Stimulated activated CD4-positive, alpha-beta T cell treated with anti-CD3 and anti-CD28 coated beads, Interleukin-4, amount 100 ng/mL, for 4 hours (primary cell): ENCODE measurements around the gene ZNF490.
A peak's percentile ranks its signal among the peaks of the same experiment; 100 is the strongest.
"Not testable (repeated sequence)": the region's sequence is repeated elsewhere in the genome, so short reads cannot be mapped to it uniquely, and the experiment has no call there.

Experiments used
- DNase-seq, 2 experiments: peaks; one replicate each; pipeline ENCODE4 v3.0.0-alpha.2; 2020

ZNF490 gene

GRCh38 chr19:12621253-12622024 is 10.8 kb upstream of the ZNF490 start:
- not testable (repeated sequence) for DNase-seq

- DNase-seq: no peak
Measured at GRCh38 chr19:12617646-12618045, 7.0 kb upstream of the ZNF490 start.

- no peak for DNase-seq
Measured at GRCh38 chr19:12611361-12611699, 717 bp upstream of the ZNF490 start.

DNA sequence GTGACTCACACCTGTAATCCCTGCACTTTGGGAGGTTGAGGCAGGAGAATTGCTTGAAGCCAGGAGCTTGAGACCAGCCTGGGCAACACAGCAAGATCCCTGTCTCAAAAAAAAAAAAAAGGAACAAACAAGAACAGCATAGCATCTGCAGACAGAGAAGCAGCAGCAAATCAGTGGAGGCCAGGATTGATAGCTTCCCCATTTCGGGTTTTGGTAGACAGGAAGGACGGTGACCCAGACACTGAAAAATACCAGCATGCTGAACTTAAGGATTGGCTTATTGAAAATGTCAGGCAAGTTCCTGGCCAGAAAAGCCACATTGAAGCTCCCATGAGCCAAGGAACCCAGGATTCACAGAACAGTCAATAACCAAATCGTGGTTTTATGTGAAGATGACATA is 3.0 kb downstream of the ZNF490 start:
- DNase-seq: no peak

- DNase-seq: no peak
Measured at GRCh38 chr19:12606796-12607195, 3.8 kb downstream of the ZNF490 start.

- peak; percentile 12 to 52 for DNase-seq
Measured at GRCh38 chr19:12603714-12604113, 6.9 kb downstream of the ZNF490 start.

DNA sequence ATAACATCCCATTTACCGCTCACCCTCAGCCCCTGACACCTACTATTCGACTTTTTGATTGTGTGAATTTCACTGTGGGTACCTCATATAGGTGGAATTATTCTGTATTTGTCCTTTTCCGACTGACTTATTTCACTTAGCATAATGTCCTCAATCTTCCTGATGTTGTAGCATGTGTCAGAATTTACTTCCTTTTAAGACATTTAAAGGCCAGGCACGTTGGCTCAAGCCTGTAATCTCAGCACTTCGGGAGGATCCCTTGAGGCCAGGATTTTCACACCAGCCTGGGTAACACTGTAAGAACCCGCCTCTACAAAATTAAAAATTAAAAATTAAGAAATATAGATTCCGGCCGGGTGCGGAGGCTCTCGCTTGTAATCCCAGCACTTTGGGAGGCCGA is 13.0 kb downstream of the ZNF490 start:
- no peak for DNase-seq

- DNase-seq: no peak
Measured at GRCh38 chr19:12596927-12597548, 13.6 kb downstream of the ZNF490 start.

DNA sequence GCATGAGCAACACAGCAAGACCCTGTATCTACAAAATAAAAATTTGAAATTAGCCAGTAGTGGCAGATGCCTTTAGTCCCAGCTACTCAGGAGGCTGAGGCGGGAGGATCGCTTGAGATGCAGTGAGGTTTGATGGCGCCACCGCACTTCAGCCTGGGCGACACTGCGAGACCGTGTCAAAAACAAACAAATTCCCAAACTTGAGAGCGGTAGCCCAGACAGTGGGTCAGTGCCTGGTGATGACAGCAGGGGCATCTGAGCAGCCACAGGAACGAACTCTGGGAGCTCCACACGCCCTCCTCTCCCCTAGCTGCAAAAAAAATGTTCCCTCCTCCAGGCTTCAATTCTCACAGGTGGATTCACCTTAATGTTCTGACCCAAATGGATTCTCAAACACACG is 14.1 kb downstream of the ZNF490 start:
- no peak for DNase-seq

DNA sequence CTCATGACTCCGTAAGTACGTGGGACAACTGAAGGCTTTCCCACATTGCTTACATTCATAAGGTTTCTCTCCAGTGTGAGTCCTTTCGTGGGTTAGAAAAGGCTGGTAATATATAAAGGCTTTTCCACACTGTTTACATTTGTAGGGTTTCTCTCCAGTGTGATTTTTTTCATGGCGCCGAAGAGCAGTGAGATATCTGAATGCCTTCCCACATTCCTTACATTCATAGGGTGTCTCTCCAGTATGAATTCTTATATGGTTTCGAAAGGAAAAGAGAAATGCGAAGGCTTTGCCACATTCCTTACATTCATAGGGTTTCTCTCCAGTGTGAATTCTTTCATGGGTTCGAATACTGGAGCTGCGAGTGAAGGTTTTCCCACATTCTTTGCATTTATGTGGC is 29.5 kb downstream of the ZNF490 start:
- no peak for DNase-seq

GRCh38 chr19:12580180-12580694 is 30.4 kb downstream of the ZNF490 start:
- no peak for DNase-seq

DNA sequence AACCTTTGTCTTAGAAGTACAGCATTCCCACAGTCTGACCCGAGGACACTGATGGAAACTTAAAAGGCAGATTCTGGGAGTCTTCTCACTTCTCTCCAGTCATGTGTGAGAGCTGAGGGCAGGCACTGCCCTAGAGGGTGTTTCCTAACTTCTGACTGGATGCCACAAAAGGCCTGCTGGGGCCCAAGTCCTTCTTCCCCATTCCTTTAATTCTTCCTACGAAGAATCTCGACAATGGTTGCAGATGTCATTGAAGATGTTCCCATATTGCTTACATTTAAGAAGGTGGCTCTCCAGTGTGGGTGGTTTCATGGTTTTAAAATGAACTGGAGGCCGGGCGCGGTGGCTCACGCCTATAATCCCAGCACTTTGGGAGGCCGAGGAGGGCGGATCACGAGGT is 32.0 kb downstream of the ZNF490 start:
- DNase-seq: no peak

GRCh38 chr19:12574036-12574435 is 36.6 kb downstream of the ZNF490 start:
- DNase-seq: no peak

DNA sequence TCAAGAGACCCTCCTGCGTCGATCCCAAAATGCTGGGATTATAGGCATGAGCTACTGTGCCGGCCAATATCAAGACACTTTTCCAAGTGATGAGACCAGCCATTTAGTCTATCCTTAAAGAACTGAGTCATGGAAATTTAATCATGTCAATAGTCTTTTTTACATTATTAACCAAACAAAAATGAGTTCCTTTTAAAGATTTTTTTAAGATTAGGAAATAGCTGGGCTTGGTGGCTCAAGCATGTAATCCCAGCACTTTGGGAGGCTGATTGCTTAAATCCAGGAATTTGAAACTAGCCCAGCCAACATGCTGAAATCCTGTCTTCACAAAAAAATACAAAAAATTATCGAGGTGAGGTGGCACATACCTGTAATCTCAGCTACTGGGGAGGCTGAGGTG is 42.7 kb downstream of the ZNF490 start:
- DNase-seq: no peak

- not testable (repeated sequence) for DNase-seq
Measured at GRCh38 chr19:12566380-12566779, 44.2 kb downstream of the ZNF490 start.

GRCh38 chr19:12564016-12564664 is 46.5 kb downstream of the ZNF490 start:
- DNase-seq: peak; percentile 82 to 90

GRCh38 chr19:12555456-12555930 is 55.1 kb downstream of the ZNF490 start:
- DNase-seq: no peak

DNA sequence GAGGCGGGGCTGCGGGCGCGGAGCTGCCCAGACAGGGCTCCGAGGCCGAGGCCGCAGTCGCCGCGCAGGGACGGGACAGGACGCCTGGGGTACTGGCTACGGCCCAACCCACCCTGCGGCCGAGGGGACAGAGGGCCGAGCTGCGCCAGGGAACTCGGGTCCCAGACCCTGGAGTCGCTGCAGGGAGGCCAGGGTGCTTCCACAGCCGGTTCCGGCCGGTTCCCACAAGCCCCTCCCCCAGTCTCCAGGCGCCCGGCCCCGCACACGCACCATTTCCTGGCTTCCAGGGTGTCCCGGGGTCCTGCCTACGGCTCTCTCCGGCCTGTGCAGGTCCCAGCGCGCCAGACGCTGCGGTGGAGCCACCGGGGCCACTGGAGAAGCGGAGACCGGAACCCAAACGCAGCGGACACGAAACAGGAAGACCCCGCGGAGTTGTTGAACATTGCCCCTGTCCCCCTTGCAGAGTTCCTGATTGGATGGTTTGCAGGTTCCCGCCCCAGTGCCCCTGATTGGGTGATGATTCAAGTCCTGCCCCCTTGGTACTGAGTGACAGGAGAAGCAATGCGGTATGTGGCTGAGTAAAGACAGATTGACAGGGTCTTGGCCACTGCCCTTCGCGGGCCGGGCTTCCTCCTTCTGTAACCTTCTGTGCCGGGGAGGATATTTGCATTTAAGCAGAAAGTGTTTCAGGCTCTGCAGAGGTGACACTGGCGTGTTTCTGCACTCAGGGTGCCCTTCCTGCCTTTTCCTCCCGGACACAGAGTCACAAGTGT is 59.4 kb downstream of the ZNF490 start, which contains the start of gene ZNF564:
Gene ZNF564, minus strand, starts transcription at position 423 of the 773 bp plus-strand sequence. Its CDS starts 150 bp downstream, at position 273.
- DNase-seq: peak; percentile 77 to 91

DNA sequence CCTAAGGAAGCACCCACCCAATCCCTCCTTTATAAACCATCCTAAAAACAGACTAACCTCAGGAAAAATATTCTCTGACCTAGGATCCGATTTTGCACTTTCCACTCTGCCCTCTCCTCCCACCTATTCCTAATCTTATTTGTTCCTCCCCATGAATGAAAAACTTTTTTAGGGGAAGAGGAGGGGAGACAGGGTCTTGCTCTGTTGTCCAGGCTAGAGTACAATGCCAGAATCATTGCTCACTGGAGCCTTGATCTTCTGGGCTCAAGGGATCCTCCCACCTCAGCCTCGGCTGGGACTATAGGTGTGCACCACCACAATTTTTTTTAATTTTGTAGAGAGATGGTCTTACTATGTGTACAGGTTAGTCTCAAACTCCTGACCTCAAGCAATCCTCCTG is 63.7 kb downstream of the ZNF490 start:
- no peak for DNase-seq

DNA sequence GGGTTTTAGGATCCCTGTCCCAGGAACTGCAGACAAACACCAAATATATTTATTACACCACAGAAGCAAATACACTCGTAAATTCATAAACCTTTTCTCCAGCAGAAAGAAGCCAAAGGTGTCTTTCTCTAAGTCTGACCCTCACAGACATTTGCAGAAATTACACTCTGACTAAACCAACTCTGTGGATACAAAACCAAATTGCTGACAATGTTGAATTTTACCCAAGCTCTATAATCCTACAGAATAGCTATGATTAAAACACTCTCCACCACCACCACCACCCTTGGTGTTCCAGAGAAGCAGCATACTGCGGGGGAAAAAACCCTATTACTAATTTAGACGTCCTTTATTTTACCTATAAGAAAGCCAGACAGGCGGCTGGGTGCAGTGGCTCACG is 64.5 kb downstream of the ZNF490 start:
- DNase-seq: no peak

DNA sequence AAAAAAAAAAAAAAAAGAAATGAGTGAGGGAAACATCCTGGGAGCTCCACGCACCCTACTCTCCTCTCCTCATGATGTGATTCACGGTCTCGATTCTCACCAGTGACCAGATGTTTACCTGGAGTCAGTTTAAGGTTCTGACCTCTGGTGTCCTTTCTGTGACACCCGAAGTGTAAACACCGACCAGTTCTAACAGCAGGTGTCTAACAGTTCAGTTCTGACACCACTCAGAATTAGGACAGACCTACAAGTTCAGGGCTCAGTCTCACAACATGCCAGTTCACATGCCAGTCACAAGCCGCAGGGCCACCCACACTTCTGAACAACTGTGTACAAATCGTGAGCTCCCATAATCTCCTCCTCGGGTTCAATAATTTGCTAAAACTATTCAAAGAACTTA is 65.3 kb downstream of the ZNF490 start:
- DNase-seq: no peak

- no peak for DNase-seq
Measured at GRCh38 chr19:12544401-12544876, 66.2 kb downstream of the ZNF490 start.

GRCh38 chr19:12543855-12544254 is 66.8 kb downstream of the ZNF490 start:
- DNase-seq: no peak
